ENCODE data around the gene ADARB1. TPM values are rescaled to one million over a fixed set of nuclear protein-coding genes. Genes with fewer than 3 reads are reported as not detected.

Gene ADARB1
- total RNA-seq, 4 donors from 2014 or later: 107 to 231 (median 201) TPM

GRCh38 chr21:45149021-45149420 is 74.6 kb downstream of the ADARB1 start:
- Histone ChIP-seq H3K4me3 (no peak overlapping the region), H3K27me3 (no peaks in the 10 kb centered on the region), H3K4me1 (peaks cover 4 to 57% (median 35%) of the 10 kb centered on the region in 4 donors), H3K36me3 (peaks cover 14 to 54% (median 34%) of the 10 kb centered on the region in 4 donors), H3K9me3 (no peaks in the 10 kb centered on the region), H3K27ac (replicated peaks in 1 of 4) (no peak overlapping the region)
- intact Hi-C loops (cut with DNase I): no loop called here
- TF ChIP-seq, protein P1, sequence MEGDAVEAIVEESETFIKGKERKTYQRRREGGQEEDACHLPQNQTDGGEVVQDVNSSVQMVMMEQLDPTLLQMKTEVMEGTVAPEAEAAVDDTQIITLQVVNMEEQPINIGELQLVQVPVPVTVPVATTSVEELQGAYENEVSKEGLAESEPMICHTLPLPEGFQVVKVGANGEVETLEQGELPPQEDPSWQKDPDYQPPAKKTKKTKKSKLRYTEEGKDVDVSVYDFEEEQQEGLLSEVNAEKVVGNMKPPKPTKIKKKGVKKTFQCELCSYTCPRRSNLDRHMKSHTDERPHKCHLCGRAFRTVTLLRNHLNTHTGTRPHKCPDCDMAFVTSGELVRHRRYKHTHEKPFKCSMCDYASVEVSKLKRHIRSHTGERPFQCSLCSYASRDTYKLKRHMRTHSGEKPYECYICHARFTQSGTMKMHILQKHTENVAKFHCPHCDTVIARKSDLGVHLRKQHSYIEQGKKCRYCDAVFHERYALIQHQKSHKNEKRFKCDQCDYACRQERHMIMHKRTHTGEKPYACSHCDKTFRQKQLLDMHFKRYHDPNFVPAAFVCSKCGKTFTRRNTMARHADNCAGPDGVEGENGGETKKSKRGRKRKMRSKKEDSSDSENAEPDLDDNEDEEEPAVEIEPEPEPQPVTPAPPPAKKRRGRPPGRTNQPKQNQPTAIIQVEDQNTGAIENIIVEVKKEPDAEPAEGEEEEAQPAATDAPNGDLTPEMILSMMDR (IDR thresholded peaks at IDR 0.05): no peak
- TF ChIP-seq POLR2AphosphoS5 (IDR thresholded peaks at IDR 0.05): no peak
- WGBS: 84% methylated on average over 5 of the region's 5 CpGs
- no peak for DNase-seq (ENCODE audit: extremely low spot score)

- peaks cover 7 to 39% (median 26%) of the 10 kb centered on the region in 4 donors for H3K36me3 ChIP-seq
- H3K27ac ChIP-seq (replicated peaks in 1 of 4): peak overlapping the region in 3 of 4 donors; percentile 19 to 67 (median 55)
- TF ChIP-seq EP300 (IDR thresholded peaks at IDR 0.05) (no peak), POLR2A (IDR thresholded peaks at IDR 0.05; ENCODE audit: low read depth) (no peak), POLR2AphosphoS5 (IDR thresholded peaks at IDR 0.05) (no peak)
- TF ChIP-seq, protein P1 (IDR thresholded peaks at IDR 0.05): no peak
- peaks cover 11 to 71% (median 49%) of the 10 kb centered on the region in 4 donors for H3K4me1 ChIP-seq
- WGBS: 84% methylated on average over 6 of the region's 6 CpGs
- intact Hi-C loops (cut with DNase I): loop anchor here (10.0 kb wide), 1 partner anchor 284 kb away; no protein-coding TSS in a partner anchor
- DNase-seq (ENCODE audit: extremely low spot score): no peak
- H3K27me3 ChIP-seq: no peaks in the 10 kb centered on the region
- no peak overlapping the region for H3K4me3 ChIP-seq
- no peaks in the 10 kb centered on the region for H3K9me3 ChIP-seq
These were observed 76.3 kb downstream of the ADARB1 start for GRCh38 chr21:45150638-45151131.

DNA sequence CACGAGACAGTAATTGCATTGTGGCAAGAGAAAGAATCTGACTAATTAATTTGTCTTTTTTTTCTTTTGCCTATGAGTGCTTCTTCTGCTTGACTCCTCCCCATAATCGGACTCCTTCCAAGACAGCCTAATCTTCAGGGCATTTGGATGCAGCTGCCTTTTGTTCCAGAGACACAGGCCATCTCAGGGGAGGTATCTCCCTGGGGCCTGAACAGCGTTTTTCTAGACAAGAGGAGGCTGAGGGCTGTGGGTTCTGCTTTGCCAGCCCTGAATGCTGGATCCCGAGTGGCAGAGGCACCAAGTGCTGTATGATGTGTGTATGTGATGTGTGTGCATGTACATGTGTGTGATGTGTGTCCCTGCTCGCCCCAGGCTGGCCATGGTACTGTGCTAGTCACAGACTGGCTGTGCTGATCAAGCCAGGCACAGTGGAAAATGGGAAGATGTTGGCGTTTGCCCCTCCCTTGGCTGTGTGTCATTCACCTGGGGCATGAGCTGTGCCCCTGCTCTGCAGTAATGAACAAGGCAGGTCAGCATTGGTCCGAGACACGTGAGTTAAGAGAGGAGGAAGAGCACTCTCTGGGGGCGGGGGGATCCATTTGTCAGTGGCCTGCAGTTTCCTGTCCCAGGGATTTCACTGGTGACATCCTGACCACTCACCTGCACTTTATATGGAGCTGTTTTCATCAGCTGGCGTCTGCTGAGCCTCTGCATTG is 77.2 kb downstream of the ADARB1 start:
- intact Hi-C loops (cut with DNase I): loop anchor here (10.0 kb wide), 1 partner anchor 283 kb away; no protein-coding TSS in a partner anchor
- peak overlapping the region; percentile 28 to 67 (median 49) for H3K27ac ChIP-seq (replicated peaks in 1 of 4)
- H3K27me3 ChIP-seq: no peaks in the 10 kb centered on the region
- no peak for DNase-seq (ENCODE audit: extremely low spot score)
- H3K4me3 ChIP-seq: no peak overlapping the region
- peaks cover 7 to 35% (median 22%) of the 10 kb centered on the region in 4 donors for H3K36me3 ChIP-seq
- no peaks in the 10 kb centered on the region for H3K9me3 ChIP-seq
- TF ChIP-seq, protein P1 (IDR thresholded peaks at IDR 0.05): no peak
- peak in 1 of 2 donors; percentile 5 for TF ChIP-seq POLR2AphosphoS5 (IDR thresholded peaks at IDR 0.05)
- WGBS: 54% methylated on average over 10 of the region's 10 CpGs
- H3K4me1 ChIP-seq: peaks cover 11 to 71% (median 48%) of the 10 kb centered on the region in 4 donors

DNA sequence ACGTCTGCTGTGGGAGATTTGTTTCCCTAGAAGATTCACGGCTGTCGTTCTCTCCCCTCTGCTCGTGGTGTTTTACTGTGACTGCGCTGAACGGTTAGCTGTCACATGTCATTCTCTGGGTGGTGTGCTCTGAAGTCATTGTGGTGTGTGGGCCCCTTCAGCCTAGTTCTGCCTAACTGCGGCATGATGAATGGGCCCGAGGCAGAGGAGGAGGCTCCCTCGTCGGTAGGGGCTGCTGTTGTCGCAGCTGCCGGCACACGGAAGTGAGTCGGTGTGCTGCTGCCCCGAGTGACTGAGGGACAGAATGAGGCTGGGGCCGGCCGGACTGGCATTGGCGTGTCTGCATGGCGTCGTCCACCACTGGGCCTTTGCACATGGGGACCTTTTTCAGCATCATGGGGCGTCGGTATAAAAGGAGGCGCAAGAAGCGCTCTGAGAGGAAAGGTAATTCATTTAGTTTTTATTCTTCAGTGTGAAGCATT is 77.9 kb downstream of the ADARB1 start:
- Histone ChIP-seq H3K9me3 (no peaks in the 10 kb centered on the region), H3K27me3 (no peaks in the 10 kb centered on the region), H3K4me3 (no peak overlapping the region), H3K27ac (replicated peaks in 1 of 4) (peak overlapping the region in 3 of 4 donors; percentile 43 to 67 (median 55)), H3K4me1 (peaks cover 11 to 70% (median 48%) of the 10 kb centered on the region in 4 donors), H3K36me3 (peaks cover 7 to 28% (median 22%) of the 10 kb centered on the region in 4 donors)
- TF ChIP-seq, protein P1 (IDR thresholded peaks at IDR 0.05): peak; percentile 15 to 34 (median 24)
- no peak for TF ChIP-seq POLR2AphosphoS5 (IDR thresholded peaks at IDR 0.05)
- DNase-seq (ENCODE audit: extremely low spot score): no peak
- WGBS: 77% methylated on average over 15 of the region's 24 CpGs
- intact Hi-C loops (cut with DNase I): loop anchor here (10.0 kb wide), 1 partner anchor 282 kb away; no protein-coding TSS in a partner anchor
